GM18951 (cell line): ENCODE results near the gene CHMP1A.

Experiments used
- POLR2A ChIP-seq: IDR thresholded peaks from 4 replicates; pipeline ENCODE4 v1.6.1; 2011; ENCODE audit warnings: mild to moderate bottlenecking; ENCODE audit not compliant: insufficient read length, insufficient read depth; ENCODE audit errors: extremely low read depth
- in situ Hi-C: fragments of 300-500 bp; cut with MboI; formaldehyde crosslinking; loops from one replicate; pipeline ENCODE4 v1.12.0; 2022; ENCODE audit warnings: low sequenced_read_pairs, mixed read lengths, inconsistent platforms; ENCODE audit not compliant: unreplicated experiment

Gene CHMP1A

DNA sequence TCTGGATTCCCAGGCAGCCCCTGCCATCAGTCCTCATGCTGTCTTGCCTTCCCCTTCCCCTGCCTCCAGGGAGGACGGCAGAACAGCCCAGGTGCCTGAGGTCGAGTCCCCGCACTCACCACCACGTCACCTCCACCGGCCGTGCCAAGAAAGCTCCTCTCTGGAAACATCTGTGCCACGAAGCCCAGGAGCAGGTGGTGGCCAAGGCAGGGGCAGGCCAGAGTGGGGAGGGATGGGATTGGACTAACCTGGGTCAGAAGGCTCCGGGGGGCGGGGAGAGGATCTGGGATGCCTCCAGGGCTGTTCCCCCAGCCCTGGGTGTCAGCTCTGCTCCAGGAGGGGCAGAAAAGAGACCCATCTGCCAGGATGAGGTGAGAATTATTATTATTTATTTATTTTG is 51.5 kb downstream of the CHMP1A start:
- no peak for TF ChIP-seq POLR2A
- in situ Hi-C loops, result no loop called here

DNA sequence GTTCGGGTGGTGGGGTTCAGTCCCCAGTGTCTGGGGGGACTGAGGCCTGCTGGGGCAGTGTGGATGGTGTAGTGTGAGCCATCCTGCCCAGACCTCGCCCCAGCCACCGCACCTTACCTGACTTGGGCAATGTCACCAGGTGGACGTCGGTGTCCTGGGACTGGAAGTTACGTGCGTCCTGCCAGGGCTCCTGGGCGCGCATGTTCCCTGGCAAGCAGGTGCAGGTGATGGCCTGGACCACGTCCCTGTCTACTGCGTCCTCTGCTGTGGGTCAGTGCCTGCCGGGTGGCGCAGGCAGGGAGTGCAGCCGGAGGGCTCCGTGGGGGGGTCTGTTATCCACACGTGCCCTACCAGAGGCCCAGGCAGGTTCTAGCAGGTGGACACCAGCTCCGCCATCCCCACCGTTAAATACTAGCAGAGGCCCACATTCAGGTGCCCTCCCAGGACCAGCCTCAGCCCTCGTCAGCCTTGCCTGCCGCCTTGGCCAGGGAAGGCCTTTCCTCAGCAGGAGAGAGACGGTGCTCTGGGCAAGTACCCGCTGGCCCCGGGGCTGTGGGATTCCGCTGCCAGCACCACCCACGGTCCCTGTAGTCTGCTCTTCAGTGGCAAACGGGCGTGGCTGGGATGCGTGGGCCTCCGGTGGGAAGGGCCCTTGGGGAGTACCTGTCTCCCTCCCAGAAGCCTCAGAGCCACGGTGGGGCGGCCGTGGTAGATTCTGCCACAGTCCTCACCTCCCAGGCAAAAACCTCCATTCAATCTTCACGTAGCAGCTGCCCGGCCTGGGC is 52.1 kb downstream of the CHMP1A start:
- TF ChIP-seq POLR2A, result no peak
- in situ Hi-C loops, result no loop called here

- in situ Hi-C loops, result no loop called here
- no peak for TF ChIP-seq POLR2A
Measured at GRCh38 chr16:89604764-89605163, 52.7 kb downstream of the CHMP1A start.

GRCh38 chr16:89602952-89603590 is 54.4 kb downstream of the CHMP1A start:
- no peak for TF ChIP-seq POLR2A
- in situ Hi-C loops, result no loop called here

- in situ Hi-C loops, result no loop called here
- no peak for TF ChIP-seq POLR2A
Measured at GRCh38 chr16:89602273-89602951, 55.1 kb downstream of the CHMP1A start.

- in situ Hi-C loops, result no loop called here
- TF ChIP-seq POLR2A, result no peak
Measured at GRCh38 chr16:89601906-89602272, 55.6 kb downstream of the CHMP1A start.

DNA sequence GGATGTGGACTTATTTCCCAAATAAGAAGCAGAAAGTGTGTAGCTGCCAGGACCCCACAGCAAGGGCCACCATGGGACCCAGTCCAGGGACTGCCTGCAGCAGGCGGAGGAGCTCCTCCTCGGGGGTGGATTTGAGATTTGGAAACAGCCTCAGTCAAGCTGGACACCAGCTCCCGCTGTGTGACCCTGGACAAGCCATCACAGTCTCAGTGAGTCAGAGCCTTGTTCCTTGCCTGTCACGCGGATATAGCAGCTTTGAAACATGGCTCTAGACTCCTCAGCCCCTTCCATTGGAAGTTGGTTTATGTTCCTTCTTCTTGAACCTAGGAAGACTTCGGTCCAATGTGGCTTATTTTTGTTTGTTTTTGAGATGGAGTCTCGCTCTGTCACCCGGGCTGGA is 56.6 kb downstream of the CHMP1A start:
- no peak for TF ChIP-seq POLR2A
- in situ Hi-C loops, result no loop called here

GRCh38 chr16:89600427-89600826 is 57.1 kb downstream of the CHMP1A start:
- in situ Hi-C loops, result no loop called here

GRCh38 chr16:89599902-89600301 is 57.6 kb downstream of the CHMP1A start:
- no peak for TF ChIP-seq POLR2A
- in situ Hi-C loops, result no loop called here

More at GRCh38 chr16:89600427-89600826, 57.1 kb downstream of the CHMP1A start:
- no peak for TF ChIP-seq POLR2A

DNA sequence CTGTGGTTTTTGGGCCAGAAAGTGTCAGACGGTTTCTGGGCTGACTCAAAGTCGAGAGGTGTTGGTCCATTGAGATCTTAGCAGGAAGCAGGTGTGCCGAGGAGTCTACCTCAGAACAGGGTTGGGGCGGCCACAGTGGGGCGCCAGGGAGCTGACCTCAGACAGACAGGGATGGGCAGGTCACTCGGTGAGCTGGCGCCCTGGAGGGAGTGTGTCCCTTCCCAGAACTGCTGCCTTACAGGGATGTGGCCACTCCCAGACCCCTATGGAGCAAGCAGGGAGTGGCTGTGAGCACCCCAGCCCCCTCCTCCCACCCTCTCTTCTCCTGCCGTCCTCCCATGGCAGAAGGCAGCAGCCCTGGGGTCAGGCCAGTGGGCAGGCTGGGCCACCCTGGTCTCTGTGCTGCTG is 58.1 kb downstream of the CHMP1A start:
- no peak for TF ChIP-seq POLR2A
- in situ Hi-C loops, result no loop called here

- in situ Hi-C loops, result no loop called here
- TF ChIP-seq POLR2A, result no peak
Measured at GRCh38 chr16:89598199-89598598, 59.3 kb downstream of the CHMP1A start.

DNA sequence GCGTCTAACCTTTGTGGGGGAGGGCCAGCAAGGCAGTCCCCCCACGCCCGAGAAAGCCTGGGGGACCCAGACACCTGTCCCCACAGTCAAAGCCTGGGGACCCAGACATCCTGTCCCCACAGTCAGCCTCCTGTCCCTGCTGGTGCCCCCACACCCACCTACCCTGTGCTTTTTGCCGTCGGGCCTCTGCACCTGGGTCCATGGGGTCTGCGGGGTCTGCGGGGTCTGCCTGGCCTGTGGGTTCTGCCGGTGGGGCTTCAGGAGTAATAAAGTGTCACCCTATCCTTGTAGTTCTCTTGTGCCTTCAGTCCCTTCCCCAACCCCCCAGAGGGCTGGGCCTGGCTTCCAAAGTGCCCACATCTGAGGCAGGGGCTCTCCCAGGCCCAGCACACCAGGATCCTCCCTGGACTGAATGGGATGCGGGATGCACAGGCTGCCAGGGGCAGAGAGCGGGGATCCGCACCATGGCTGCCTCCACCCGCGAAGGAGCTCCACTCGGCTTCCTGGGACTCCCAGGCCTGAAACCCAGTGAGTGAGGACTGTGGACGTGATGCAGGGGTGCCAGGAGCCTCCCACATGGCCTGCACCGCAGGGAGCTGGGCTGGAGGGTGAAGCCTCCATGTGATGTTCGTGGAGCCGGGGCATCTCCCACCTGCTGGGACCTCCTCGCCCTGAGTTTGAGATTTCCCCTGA is 60.4 kb downstream of the CHMP1A start:
- in situ Hi-C loops, result no loop called here
- no peak for TF ChIP-seq POLR2A

GRCh38 chr16:89596061-89596689 is 61.3 kb downstream of the CHMP1A start:
- TF ChIP-seq POLR2A, result no peak
- in situ Hi-C loops, result no loop called here
